Cardiac muscle cell (in vitro differentiated cells and primary cell): Measurements from ENCODE around the gene NUDT9. TPM values are rescaled to one million over a fixed set of nuclear protein-coding genes. Genes with fewer than 3 reads are reported as not detected.
"Not testable (repeated sequence)": the region's sequence is repeated elsewhere in the genome, so short reads cannot be mapped to it uniquely, and the experiment has no call there.

Experiments
- DNase-seq, 2 donors: peaks; one replicate each; pipeline versions ENCODE4 v3.0.0 to v3.0.0-alpha.2; 2010 to 2017; ENCODE audit warnings: low read depth in 1 of 2, low spot score in 1 of 2
- H3K27ac ChIP-seq: fragments of 200-600 bp; sonication (generic); 2 replicates; pipeline ENCODE4 v1.5.1; 2016
- H3K27me3 ChIP-seq: fragments of 200-600 bp; sonication (generic); 2 replicates; pipeline ENCODE4 v1.6.0; 2016; ENCODE audit warnings: control low read depth
- H3K36me3 ChIP-seq: fragments of 200-600 bp; sonication (generic); 2 replicates; pipeline ENCODE4 v1.5.1; 2016; ENCODE audit warnings: control low read depth
- H3K4me1 ChIP-seq: fragments of 200-600 bp; sonication (generic); 2 replicates; pipeline ENCODE4 v1.8.1; 2017; ENCODE audit warnings: low read depth, mild to moderate bottlenecking, mixed run types
- H3K4me3 ChIP-seq: fragments of 200-600 bp; sonication (generic); 2 replicates; pipeline ENCODE4 v1.5.1; 2016; ENCODE audit warnings: mild to moderate bottlenecking
- H3K9me3 ChIP-seq: fragments of 200-600 bp; sonication (generic); 2 replicates; pipeline ENCODE4 v1.5.1; 2017; ENCODE audit warnings: low read depth, mild to moderate bottlenecking, control low read depth
- polyA plus RNA-seq: library from polyadenylated mRNA; unstranded; fragments of >200 nt; fragmentation: Nextera tagmentation; extraction: Ambion mirVana; gene quantifications from 2 replicates; pipeline ENCODE4 v1.2.1, GENCODE V29; 2016
- total RNA-seq: library from RNA; depleted of rRNA; stranded (reverse); fragments of >200 nt; gene quantifications from 2 replicates; pipeline ENCODE4 v1.2.3, GENCODE V29; 2016
- TF ChIP-seq, protein P1 (sequence below): IDR thresholded peaks from 2 replicates; pipeline ENCODE4 v1.5.1; 2012; ENCODE audit warnings: low read depth, mild to moderate bottlenecking, low read length

Gene NUDT9
- total and polyA plus RNA-seq, 2 experiments from 2014 or later, result 21.8 to 41.6 TPM

DNA sequence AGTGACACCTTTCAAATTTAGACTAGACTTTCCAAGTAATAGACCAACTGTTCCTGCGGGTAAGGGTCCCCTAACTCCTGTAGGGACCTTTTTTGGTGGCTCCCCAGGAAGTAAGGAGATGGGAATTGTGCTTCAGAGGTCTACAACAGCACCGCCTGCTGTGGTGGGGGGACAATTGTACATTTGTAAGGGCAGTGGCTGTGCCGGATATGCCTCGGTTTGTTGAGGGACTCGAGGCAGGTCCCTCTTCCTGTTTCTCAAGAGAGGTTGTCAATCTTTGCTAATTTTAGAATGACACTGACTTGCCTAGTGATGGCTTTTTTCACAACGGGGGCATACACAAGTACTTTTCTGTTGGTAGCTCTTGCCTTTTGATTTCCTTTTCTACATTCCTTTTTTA is 15.9 kb upstream of the NUDT9 start:
- Histone ChIP-seq H3K4me3 (no peak overlapping the region), H3K27ac (no peak overlapping the region), H3K4me1 (peaks cover 4% of the 10 kb centered on the region), H3K9me3 (no peaks in the 10 kb centered on the region), H3K27me3 (no peaks in the 10 kb centered on the region), H3K36me3 (no peaks in the 10 kb centered on the region)
- TF ChIP-seq, protein P1, sequence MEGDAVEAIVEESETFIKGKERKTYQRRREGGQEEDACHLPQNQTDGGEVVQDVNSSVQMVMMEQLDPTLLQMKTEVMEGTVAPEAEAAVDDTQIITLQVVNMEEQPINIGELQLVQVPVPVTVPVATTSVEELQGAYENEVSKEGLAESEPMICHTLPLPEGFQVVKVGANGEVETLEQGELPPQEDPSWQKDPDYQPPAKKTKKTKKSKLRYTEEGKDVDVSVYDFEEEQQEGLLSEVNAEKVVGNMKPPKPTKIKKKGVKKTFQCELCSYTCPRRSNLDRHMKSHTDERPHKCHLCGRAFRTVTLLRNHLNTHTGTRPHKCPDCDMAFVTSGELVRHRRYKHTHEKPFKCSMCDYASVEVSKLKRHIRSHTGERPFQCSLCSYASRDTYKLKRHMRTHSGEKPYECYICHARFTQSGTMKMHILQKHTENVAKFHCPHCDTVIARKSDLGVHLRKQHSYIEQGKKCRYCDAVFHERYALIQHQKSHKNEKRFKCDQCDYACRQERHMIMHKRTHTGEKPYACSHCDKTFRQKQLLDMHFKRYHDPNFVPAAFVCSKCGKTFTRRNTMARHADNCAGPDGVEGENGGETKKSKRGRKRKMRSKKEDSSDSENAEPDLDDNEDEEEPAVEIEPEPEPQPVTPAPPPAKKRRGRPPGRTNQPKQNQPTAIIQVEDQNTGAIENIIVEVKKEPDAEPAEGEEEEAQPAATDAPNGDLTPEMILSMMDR, result no peak
- DNase-seq, result no peak

DNA sequence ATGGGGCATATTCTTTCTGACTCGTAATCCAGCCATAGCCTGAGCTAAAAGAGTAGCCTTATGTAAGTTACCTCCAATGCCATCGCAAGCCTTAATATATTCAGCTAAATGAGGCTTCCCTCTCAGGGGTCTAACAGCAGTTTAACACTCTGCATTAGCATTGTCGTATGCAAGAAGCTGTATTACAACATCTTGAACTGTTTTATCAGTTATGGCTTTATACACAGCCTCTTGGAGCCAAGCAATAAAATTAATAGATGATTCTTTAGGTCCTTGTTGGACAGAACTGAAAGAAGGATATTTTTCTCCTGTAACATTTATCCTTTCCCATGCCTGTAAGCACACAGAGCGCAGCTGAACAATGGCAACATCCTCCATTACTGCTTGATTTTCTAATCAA is 15.5 kb upstream of the NUDT9 start:
- not testable (repeated sequence) for H3K4me1 ChIP-seq, DNase-seq, H3K36me3 ChIP-seq, H3K27me3 ChIP-seq, H3K9me3 ChIP-seq, H3K4me3 ChIP-seq, H3K27ac ChIP-seq

DNA sequence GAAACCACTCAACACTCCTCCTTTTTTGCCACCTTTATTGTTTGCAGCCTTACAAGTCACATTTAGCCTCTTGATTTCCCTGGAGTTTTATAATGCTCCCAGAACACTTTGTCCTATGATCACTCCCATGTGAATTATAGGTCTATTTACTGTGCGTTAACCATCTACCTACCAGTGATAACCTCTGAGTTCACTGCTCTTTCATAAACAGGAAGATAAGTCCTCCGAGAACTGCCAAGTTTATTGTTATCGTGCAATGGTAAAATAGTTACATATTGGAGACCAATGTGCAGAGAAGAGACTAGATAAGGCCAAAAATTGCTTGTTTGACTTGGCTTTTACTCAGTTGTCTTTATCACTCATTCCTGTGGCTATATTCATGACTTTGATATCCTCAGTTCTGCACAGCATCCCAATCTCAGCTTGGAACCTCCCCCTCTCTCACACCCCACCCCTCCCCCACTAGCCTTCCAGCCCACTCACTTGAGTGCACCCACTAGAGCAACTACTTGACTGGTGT is 12.9 kb upstream of the NUDT9 start:
- H3K27me3 ChIP-seq, result no peaks in the 10 kb centered on the region
- TF ChIP-seq, protein P1, result no peak
- no peak for DNase-seq
- no peak overlapping the region for H3K27ac ChIP-seq
- no peaks in the 10 kb centered on the region for H3K36me3 ChIP-seq
- no peaks in the 10 kb centered on the region for H3K9me3 ChIP-seq
- H3K4me1 ChIP-seq, result peaks cover 4% of the 10 kb centered on the region
- no peak overlapping the region for H3K4me3 ChIP-seq

DNA sequence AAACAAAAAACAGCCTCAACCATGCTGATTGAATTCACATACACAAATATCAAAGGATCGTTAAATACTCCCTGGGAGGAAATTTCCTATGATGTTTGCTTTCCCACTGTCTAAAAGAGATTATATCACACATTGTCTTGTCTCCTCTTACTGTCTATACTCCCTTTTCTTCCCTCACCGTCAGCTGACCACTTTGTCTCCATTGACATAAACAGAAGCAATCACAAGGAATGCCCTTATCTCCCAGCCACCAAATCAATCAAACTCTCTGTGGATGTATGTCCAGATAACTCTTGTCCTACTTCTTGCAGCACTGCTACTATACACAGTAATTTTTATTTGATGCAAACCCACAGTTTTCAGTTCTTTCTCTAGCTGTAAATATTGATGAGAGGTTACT is 12.2 kb upstream of the NUDT9 start:
- no peak for DNase-seq
- Histone ChIP-seq H3K27ac (no peak overlapping the region), H3K36me3 (no peaks in the 10 kb centered on the region), H3K27me3 (no peaks in the 10 kb centered on the region), H3K4me3 (no peak overlapping the region), H3K9me3 (no peaks in the 10 kb centered on the region), H3K4me1 (peaks cover 4% of the 10 kb centered on the region)
- TF ChIP-seq, protein P1, result no peak

DNA sequence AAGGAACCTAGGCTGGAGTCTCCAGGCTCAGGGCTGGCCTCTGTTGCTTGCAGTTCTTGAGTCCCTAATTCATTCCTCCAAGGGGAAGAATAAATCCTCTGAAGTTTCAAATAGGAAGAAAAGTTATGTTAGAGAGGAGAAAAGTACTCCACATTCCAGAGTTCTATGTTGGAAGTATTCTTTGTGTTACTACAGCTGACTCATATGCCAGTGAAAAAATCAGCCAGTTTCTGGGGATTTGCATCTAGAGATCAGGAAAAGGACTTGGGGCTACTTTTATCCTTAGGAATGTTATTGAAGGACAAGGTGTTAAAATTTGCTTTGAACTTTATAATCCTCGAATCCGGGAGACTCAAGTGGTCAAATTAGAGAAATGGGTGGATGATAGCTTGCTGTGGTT is 11.7 kb upstream of the NUDT9 start:
- peaks cover 4% of the 10 kb centered on the region for H3K4me1 ChIP-seq
- no peak for DNase-seq
- H3K9me3 ChIP-seq, result no peaks in the 10 kb centered on the region
- H3K4me3 ChIP-seq, result no peak overlapping the region
- H3K36me3 ChIP-seq, result no peaks in the 10 kb centered on the region
- no peak overlapping the region for H3K27ac ChIP-seq
- H3K27me3 ChIP-seq, result no peaks in the 10 kb centered on the region
- TF ChIP-seq, protein P1, result no peak

DNA sequence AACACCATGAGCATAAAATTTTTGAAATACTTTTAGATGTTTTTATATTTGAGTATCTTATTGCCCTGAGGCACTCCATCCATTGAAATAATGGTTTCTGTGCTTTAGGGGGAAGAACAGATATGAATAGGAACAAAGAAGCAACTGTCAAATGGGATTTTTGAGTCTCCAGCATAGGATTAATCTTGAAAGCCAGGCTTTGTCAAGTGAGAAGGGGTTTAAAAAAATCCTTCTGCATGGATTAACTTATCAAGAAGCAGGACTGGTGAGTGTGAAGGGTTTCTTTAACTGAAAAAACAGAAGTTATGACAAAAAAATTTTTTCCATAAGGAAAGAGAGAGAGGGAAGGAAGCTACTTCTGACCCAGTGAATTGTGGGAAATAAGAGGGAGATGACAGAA is 7.6 kb upstream of the NUDT9 start:
- no peak overlapping the region for H3K27ac ChIP-seq
- no peak overlapping the region for H3K4me3 ChIP-seq
- DNase-seq, result no peak
- TF ChIP-seq, protein P1, result no peak
- no peaks in the 10 kb centered on the region for H3K9me3 ChIP-seq
- peaks cover 4% of the 10 kb centered on the region for H3K4me1 ChIP-seq
- H3K36me3 ChIP-seq, result no peaks in the 10 kb centered on the region
- no peaks in the 10 kb centered on the region for H3K27me3 ChIP-seq
